Measurements from ENCODE around the gene HS1BP3. TPM values are rescaled to one million over a fixed set of nuclear protein-coding genes. Genes with fewer than 3 reads are reported as not detected.
A peak's percentile ranks its signal among the peaks of the same experiment; 100 is the strongest.

HS1BP3 gene
- total and polyA plus RNA-seq, 2 donors (not counting 3 experiments of a cell fraction or from before 2014, with no cell fraction given) = 27.4 to 33.1 TPM

DNA sequence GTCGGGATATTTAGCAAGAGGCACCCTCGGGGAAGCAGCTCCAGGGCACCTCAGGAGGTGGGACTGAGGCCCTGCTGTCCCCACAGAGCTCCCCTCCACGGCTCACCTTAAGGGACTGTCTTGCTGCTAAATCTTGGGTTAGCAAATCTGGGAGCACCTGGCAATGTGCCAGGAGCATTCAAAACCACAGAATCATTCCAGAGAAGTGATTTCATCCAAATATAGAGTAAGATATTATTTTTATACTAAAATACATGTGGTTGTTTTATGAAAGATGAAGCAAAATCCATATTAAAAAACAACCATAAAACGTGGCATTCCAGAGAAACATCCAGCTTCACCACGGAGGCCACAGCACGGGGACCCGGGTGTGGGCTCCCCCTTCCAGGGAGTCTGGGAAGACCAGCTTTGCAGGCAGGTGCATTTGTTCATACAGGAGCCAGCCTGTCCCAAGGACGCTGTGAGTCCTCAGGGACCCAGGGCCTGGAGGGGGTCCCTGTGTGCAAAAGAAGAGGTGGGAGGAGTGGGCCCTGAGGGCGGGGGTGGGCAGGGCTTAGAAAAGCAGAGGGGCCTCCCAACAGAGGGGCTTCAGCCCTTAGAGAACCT, 16.3 kb downstream of the HS1BP3 start:
- no TSS peak for BruUV-seq (replicated peaks)
- Histone ChIP-seq H2AFZ (ENCODE audit: low read depth, low read length) (no peak overlapping the region), H3K36me3 (ENCODE audit: control insufficient read depth in 2 of 2, extremely low read depth in 1 of 2, insufficient read depth in 2 of 2, low read length in 2 of 2) (peaks cover 0 to 9% of the 10 kb centered on the region in 2 experiments), H3K9me3 (replicated peaks; ENCODE audit: control insufficient read depth, insufficient read depth, low read length) (no peaks in the 10 kb centered on the region), H3K9me1 (replicated peaks; ENCODE audit: control insufficient read depth, extremely low read depth, insufficient read depth, low read length) (no peaks in the 10 kb centered on the region), H3K4me1 (ENCODE audit: control insufficient read depth, extremely low read depth, insufficient read depth, low read length) (peaks cover 20% of the 10 kb centered on the region), H3K27ac (ENCODE audit: insufficient read depth, low read depth, low read length) (peak overlapping the region; percentile 72), H3K27me3 (ENCODE audit: control insufficient read depth in 2 of 2, insufficient read depth in 2 of 2, low read length in 2 of 2) (no peaks in the 10 kb centered on the region), H3K4me2 (ENCODE audit: insufficient read depth, low read length) (no peak overlapping the region), H3K4me3 (replicated peaks in 1 of 3; ENCODE audit: insufficient read depth in 1 of 3, low read depth in 1 of 3, low read length in 3 of 3) (no peak overlapping the region), H3K9ac (replicated peaks; ENCODE audit: extremely low read depth, insufficient read depth, low read length) (peak overlapping the region; percentile 82), H3K79me2 (ENCODE audit: control insufficient read depth, insufficient read depth, low read length) (no peaks in the 10 kb centered on the region), H4K20me1 (replicated peaks; ENCODE audit: control insufficient read depth, extremely low read depth, insufficient read depth, low read length) (no peaks in the 10 kb centered on the region)
- ChIA-PET POLR2A (interaction anchor here (0.8 to 2.9 kb wide), 6 partner anchors 61 to 193 kb away, joined by 3 to 50 read pairs (median 10); partner anchors contain the start of gene RHOB), CTCF (interaction anchor here (0.9 to 5.5 kb wide), 21 partner anchors 8 to 308 kb away, joined by 3 to 86 read pairs (median 10); partner anchors contain the start of genes HS1BP3 and RHOB)
- intact Hi-C loops (cut with micrococcal nuclease) = loop anchor here (1.0 kb wide), 11 partner anchors 16 to 255 kb away; no protein-coding TSS in a partner anchor
- dilution Hi-C loops (cut with MboI; ENCODE audit: extremely low pct_ligation_motif_present, low sequenced_read_pairs) = loop anchor here (10.0 kb wide), 1 partner anchor 190 kb away; the partner anchor contains the start of gene RHOB
- FAIRE-seq (no peak), DNase-seq (ENCODE audit: low read depth, low spot score) (no peak)
- TF ChIP-seq, protein P1, sequence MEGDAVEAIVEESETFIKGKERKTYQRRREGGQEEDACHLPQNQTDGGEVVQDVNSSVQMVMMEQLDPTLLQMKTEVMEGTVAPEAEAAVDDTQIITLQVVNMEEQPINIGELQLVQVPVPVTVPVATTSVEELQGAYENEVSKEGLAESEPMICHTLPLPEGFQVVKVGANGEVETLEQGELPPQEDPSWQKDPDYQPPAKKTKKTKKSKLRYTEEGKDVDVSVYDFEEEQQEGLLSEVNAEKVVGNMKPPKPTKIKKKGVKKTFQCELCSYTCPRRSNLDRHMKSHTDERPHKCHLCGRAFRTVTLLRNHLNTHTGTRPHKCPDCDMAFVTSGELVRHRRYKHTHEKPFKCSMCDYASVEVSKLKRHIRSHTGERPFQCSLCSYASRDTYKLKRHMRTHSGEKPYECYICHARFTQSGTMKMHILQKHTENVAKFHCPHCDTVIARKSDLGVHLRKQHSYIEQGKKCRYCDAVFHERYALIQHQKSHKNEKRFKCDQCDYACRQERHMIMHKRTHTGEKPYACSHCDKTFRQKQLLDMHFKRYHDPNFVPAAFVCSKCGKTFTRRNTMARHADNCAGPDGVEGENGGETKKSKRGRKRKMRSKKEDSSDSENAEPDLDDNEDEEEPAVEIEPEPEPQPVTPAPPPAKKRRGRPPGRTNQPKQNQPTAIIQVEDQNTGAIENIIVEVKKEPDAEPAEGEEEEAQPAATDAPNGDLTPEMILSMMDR (IDR thresholded peaks at IDR 0.05; ENCODE audit: extremely low read depth in 1 of 2, insufficient read depth in 1 of 2, low read depth in 1 of 2, low read length in 2 of 2) = no peak
- no peak for TF ChIP-seq EZH2 (IDR thresholded peaks at IDR 0.05; ENCODE audit: borderline replicate concordance, low read depth, low read length, severe bottlenecking)
- no peak for TF ChIP-seq MYC (IDR thresholded peaks at IDR 0.05; ENCODE audit: low read depth, low read length)
- TF ChIP-seq, protein P2, sequence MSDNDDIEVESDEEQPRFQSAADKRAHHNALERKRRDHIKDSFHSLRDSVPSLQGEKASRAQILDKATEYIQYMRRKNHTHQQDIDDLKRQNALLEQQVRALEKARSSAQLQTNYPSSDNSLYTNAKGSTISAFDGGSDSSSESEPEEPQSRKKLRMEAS (IDR thresholded peaks at IDR 0.05; ENCODE audit: insufficient read depth, insufficient read length) = no peak
- no peak for TF ChIP-seq POLR2A (IDR thresholded peaks at IDR 0.05; ENCODE audit: low read depth, low read length)
- TF ChIP-seq GATA2 (IDR thresholded peaks at IDR 0.05; ENCODE audit: insufficient read depth, insufficient read length, low read depth, low read length) = no peak
- TF ChIP-seq POLR2AphosphoS5 (IDR thresholded peaks at IDR 0.05; ENCODE audit: insufficient read depth, low read depth, low read length) = no peak
